ENCODE measurements around the gene DMBX1. TPM values are rescaled to one million over a fixed set of nuclear protein-coding genes. Genes with fewer than 3 reads are reported as not detected.

The DMBX1 gene
- total RNA-seq, 1 experiment from 2014 or later, result not detected

DNA sequence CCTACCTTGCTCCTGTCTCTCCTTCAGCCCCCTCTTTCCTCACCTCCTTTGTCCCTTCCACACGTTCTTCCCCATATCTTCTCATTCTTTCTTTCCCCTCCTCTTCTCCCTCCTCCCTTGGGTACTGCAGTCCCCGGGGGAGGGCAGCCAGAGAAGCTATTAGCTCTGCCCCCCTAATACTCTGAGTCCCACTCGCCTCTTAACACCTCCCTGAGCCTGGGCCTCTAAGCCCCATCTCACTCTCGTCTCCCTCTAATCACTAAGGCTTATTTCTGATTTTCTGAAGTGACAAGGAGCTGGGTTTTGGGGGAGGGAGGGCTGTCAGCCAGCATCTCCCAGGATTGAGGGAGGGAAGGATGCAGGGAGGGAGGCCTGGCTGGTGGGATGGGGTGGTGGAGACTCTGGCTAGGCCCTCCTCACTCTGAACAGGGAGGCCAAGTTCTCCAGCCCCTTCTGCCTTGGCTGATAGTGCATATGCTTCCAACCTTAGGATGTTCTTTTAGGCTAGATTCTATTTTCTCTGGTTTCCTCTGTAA lies 25.6 kb upstream of the DMBX1 start:
- no peak overlapping the region for H3K4me3 Mint-ChIP-seq (ENCODE audit: unreplicated experiment)
- peaks cover 30% of the 10 kb centered on the region for H3K27me3 Mint-ChIP-seq (ENCODE audit: insufficient read depth, unreplicated experiment)
- H3K27ac Mint-ChIP-seq (ENCODE audit: low read depth, unreplicated experiment), result no peak overlapping the region
- TF ChIP-seq, protein P1, sequence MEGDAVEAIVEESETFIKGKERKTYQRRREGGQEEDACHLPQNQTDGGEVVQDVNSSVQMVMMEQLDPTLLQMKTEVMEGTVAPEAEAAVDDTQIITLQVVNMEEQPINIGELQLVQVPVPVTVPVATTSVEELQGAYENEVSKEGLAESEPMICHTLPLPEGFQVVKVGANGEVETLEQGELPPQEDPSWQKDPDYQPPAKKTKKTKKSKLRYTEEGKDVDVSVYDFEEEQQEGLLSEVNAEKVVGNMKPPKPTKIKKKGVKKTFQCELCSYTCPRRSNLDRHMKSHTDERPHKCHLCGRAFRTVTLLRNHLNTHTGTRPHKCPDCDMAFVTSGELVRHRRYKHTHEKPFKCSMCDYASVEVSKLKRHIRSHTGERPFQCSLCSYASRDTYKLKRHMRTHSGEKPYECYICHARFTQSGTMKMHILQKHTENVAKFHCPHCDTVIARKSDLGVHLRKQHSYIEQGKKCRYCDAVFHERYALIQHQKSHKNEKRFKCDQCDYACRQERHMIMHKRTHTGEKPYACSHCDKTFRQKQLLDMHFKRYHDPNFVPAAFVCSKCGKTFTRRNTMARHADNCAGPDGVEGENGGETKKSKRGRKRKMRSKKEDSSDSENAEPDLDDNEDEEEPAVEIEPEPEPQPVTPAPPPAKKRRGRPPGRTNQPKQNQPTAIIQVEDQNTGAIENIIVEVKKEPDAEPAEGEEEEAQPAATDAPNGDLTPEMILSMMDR (IDR thresholded peaks at IDR 0.05; ENCODE audit: unreplicated experiment), result no peak
- no TSS peak for BruUV-seq (replicated peaks)
- CTCF ChIA-PET, result interaction anchor here (1.2 to 1.3 kb wide), 2 partner anchors 17 to 71 kb away, joined by 3 to 4 read pairs; a partner anchor contains a TSS
- H3K9me3 Mint-ChIP-seq (ENCODE audit: unreplicated experiment), result no peaks in the 10 kb centered on the region
- DNase-seq (ENCODE audit: unreplicated experiment), result no peak
- intact Hi-C loops (cut with micrococcal nuclease), result no loop called here
- peaks cover 9% of the 10 kb centered on the region for H3K4me1 Mint-ChIP-seq (ENCODE audit: insufficient read depth, unreplicated experiment)
- POLR2A ChIA-PET, result no interaction called here
- H3K36me3 Mint-ChIP-seq (ENCODE audit: insufficient read depth, unreplicated experiment), result no peaks in the 10 kb centered on the region

DNA sequence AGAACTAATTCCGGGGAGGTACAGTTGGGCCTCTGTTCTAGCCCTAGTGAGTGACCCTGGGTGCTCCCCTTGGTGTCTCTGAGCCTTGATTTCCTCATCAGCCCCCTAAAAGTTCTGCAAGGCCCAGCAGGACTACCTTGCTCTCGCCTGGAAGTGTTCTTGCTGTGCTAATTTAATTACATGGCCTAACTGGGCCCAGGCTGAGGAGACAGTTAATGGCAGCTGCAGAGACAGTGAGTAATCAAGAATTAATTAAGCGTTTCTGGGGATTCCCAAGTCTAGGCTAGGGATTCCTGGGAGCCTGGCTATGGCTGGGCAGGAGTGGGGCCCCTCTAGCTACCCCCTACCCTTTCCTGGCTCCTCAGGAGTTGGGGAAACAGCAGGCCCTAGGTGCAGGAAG lies 24.7 kb upstream of the DMBX1 start:
- TF ChIP-seq, protein P1 (IDR thresholded peaks at IDR 0.05; ENCODE audit: unreplicated experiment), result no peak
- Mint-ChIP-seq H3K27ac (ENCODE audit: low read depth, unreplicated experiment) (no peak overlapping the region), H3K36me3 (ENCODE audit: insufficient read depth, unreplicated experiment) (no peaks in the 10 kb centered on the region), H3K4me1 (ENCODE audit: insufficient read depth, unreplicated experiment) (peaks cover 9% of the 10 kb centered on the region), H3K27me3 (ENCODE audit: insufficient read depth, unreplicated experiment) (peaks cover 21% of the 10 kb centered on the region), H3K4me3 (ENCODE audit: unreplicated experiment) (no peak overlapping the region), H3K9me3 (ENCODE audit: unreplicated experiment) (no peaks in the 10 kb centered on the region)
- BruUV-seq (replicated peaks), result no TSS peak
- ChIA-PET POLR2A (no interaction called here), CTCF (interaction anchor here (1.2 to 1.3 kb wide), 2 partner anchors 18 to 70 kb away, joined by 3 to 4 read pairs; a partner anchor contains a TSS)
- intact Hi-C loops (cut with micrococcal nuclease), result no loop called here
- no peak for DNase-seq (ENCODE audit: unreplicated experiment)

DNA sequence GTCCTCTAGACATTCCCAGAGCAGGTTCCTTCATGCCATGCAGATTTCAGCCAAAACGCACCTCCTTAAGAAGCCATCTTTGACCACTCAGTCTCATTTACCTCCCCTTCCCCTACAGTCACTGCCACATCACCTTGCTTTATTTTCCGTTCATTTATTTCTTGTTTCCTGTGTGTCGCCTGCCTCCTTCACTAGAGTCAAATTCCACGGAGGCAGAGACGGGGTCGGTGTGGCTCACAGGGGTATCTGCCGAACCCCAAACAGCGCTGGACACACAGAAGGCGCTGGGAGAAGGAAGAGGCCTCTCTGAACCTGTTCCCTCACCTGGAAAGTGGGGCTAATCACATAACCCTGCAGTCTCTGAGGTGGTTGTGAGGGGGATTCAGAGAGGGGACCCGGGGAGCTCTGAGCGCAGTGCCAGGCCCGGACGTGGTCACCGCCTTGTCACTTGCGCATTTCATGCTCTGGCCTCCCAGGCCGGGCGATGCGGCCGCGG lies 23.6 kb upstream of the DMBX1 start:
- Mint-ChIP-seq H3K27ac (ENCODE audit: low read depth, unreplicated experiment) (no peak overlapping the region), H3K4me3 (ENCODE audit: unreplicated experiment) (peak overlapping the region; percentile 18), H3K9me3 (ENCODE audit: unreplicated experiment) (no peaks in the 10 kb centered on the region), H3K27me3 (ENCODE audit: insufficient read depth, unreplicated experiment) (peaks cover 10% of the 10 kb centered on the region), H3K36me3 (ENCODE audit: insufficient read depth, unreplicated experiment) (no peaks in the 10 kb centered on the region), H3K4me1 (ENCODE audit: insufficient read depth, unreplicated experiment) (peaks cover 9% of the 10 kb centered on the region)
- ChIA-PET POLR2A (no interaction called here), CTCF (interaction anchor here (1.4 kb wide), 1 partner anchor 19 kb away, joined by 3 read pairs; no protein-coding TSS in a partner anchor)
- no TSS peak for BruUV-seq (replicated peaks)
- TF ChIP-seq, protein P1 (IDR thresholded peaks at IDR 0.05; ENCODE audit: unreplicated experiment), result no peak
- intact Hi-C loops (cut with micrococcal nuclease), result no loop called here
- DNase-seq (ENCODE audit: unreplicated experiment), result no peak

DNA sequence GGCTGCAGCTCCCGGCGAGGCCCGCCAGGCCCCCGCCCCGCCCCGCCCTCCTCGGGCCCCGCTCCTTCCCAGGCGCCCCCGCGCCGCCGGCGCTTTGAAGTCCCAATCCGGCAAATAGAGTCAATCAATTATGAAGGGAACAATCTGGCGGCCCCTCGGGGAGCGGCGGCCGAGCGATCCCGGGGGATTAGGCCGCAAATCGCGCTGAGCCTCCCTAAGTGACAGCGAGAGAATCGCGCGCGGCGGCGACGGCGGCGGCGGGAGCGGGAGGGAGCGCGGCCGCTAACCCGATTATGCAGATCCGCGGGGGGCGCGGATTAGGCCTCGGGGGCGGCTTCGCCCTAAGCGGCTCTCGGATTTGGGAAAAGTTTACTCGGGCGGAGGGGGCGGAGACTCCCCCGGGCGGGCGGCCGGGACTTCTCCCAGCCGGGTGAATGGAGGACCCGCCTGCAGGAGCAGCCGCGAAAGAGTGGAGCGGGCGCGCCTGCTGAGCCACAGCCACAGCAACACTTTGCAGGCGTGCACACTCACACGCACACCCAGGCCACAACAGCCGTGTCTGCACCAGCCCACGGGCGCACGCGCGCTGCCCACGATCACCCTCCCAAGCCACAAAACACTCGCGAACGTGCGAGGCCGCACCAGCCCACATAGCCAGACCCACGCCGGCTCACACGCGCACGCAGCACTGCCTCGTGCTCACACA lies 23.0 kb upstream of the DMBX1 start:
- POLR2A ChIA-PET, result no interaction called here
- DNase-seq (ENCODE audit: unreplicated experiment), result no peak

More for the DNA sequence above, 23.0 kb upstream of the DMBX1 start:
- intact Hi-C loops (cut with micrococcal nuclease), result no loop called here
- H3K9me3 Mint-ChIP-seq (ENCODE audit: unreplicated experiment), result no peaks in the 10 kb centered on the region
- no peak overlapping the region for H3K27ac Mint-ChIP-seq (ENCODE audit: low read depth, unreplicated experiment)
- peaks cover 4% of the 10 kb centered on the region for H3K27me3 Mint-ChIP-seq (ENCODE audit: insufficient read depth, unreplicated experiment)
- TF ChIP-seq, protein P1 (IDR thresholded peaks at IDR 0.05; ENCODE audit: unreplicated experiment), result no peak
- H3K4me1 Mint-ChIP-seq (ENCODE audit: insufficient read depth, unreplicated experiment), result peaks cover 9% of the 10 kb centered on the region
- H3K36me3 Mint-ChIP-seq (ENCODE audit: insufficient read depth, unreplicated experiment), result no peaks in the 10 kb centered on the region
- CTCF ChIA-PET, result interaction anchor here (1.4 kb wide), 1 partner anchor 20 kb away, joined by 3 read pairs; no protein-coding TSS in a partner anchor
- H3K4me3 Mint-ChIP-seq (ENCODE audit: unreplicated experiment), result peak overlapping the region; percentile 18
- BruUV-seq (replicated peaks), result no TSS peak

All from MCF 10A (cell line).